ENCODE results near the gene C6orf52.

DNA sequence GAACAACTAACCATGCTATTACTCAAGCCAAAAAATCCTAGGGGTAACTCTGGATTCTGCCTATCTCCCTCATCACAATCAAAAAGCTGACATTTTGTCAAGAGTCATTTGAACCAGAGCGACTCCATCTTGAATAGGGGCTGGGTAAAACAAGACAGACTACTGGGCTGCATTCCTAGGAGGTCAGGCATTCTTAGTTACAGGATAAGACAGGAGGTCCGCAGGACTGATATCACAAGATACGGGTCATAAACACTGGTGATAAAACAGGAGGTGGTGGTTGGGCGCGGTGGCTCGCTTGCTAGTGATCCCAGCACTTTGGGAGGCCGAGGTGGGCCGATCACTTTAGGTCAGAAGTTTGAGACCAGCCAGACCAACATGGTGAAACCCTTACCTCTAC lies 32.2 kb downstream of the C6orf52 start:
- TF ChIP-seq, protein P1, sequence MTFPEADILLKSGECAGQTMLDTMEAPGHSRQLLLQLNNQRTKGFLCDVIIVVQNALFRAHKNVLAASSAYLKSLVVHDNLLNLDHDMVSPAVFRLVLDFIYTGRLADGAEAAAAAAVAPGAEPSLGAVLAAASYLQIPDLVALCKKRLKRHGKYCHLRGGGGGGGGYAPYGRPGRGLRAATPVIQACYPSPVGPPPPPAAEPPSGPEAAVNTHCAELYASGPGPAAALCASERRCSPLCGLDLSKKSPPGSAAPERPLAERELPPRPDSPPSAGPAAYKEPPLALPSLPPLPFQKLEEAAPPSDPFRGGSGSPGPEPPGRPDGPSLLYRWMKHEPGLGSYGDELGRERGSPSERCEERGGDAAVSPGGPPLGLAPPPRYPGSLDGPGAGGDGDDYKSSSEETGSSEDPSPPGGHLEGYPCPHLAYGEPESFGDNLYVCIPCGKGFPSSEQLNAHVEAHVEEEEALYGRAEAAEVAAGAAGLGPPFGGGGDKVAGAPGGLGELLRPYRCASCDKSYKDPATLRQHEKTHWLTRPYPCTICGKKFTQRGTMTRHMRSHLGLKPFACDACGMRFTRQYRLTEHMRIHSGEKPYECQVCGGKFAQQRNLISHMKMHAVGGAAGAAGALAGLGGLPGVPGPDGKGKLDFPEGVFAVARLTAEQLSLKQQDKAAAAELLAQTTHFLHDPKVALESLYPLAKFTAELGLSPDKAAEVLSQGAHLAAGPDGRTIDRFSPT (tag by site-specific recombination; IDR thresholded peaks at IDR 0.05) = no peak
- TF ChIP-seq ZNF350 (tag by site-specific recombination; IDR thresholded peaks at IDR 0.05) = no peak
- TF ChIP-seq CTCF (tag by site-specific recombination; IDR thresholded peaks at IDR 0.05) = no peak
- no peak for TF ChIP-seq ZNF274 (IDR thresholded peaks at IDR 0.05; ENCODE audit: low read length)
- no peak for TF ChIP-seq ZNF274 (tag by site-specific recombination; IDR thresholded peaks at IDR 0.05; ENCODE audit: borderline replicate concordance)
- TF ChIP-seq, protein P2, sequence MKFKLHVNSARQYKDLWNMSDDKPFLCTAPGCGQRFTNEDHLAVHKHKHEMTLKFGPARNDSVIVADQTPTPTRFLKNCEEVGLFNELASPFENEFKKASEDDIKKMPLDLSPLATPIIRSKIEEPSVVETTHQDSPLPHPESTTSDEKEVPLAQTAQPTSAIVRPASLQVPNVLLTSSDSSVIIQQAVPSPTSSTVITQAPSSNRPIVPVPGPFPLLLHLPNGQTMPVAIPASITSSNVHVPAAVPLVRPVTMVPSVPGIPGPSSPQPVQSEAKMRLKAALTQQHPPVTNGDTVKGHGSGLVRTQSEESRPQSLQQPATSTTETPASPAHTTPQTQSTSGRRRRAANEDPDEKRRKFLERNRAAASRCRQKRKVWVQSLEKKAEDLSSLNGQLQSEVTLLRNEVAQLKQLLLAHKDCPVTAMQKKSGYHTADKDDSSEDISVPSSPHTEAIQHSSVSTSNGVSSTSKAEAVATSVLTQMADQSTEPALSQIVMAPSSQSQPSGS (tag by site-specific recombination; IDR thresholded peaks at IDR 0.05; ENCODE audit: low read depth) = no peak
- no peak for TF ChIP-seq ZFP37 (tag by site-specific recombination; IDR thresholded peaks at IDR 0.05)
- TF ChIP-seq ZBTB7A (tag by site-specific recombination; IDR thresholded peaks at IDR 0.05; ENCODE audit: low read depth) = no peak
